ENCODE measurements around the gene KLHDC7A.

GRCh38 chr1:18512883-18513282 is 32.2 kb downstream of the KLHDC7A start:
- TF ChIP-seq CTCF (conservative IDR thresholded peaks at IDR 0.05; ENCODE audit: low read depth, low read length) (no peak), EZH2 (IDR thresholded peaks at IDR 0.05; ENCODE audit: low read length, unreplicated experiment) (no peak), EZH2phosphoT487 (IDR thresholded peaks at IDR 0.05; ENCODE audit: borderline replicate concordance, low read length) (no peak)

Data from PC-3 (cell line).